Measurements from ENCODE around the gene PICK1.
"Not testable (repeated sequence)": the region's sequence is repeated elsewhere in the genome, so short reads cannot be mapped to it uniquely, and the experiment has no call there.

The PICK1 gene

GRCh38 chr22:38117556-38117955 lies 60.4 kb downstream of the PICK1 start:
- H3K36me3 Mint-ChIP-seq (ENCODE audit: low read depth); H3K27me3 Mint-ChIP-seq; H3K9me3 Mint-ChIP-seq; H3K4me1 Mint-ChIP-seq (ENCODE audit: low read depth); H3K27ac Mint-ChIP-seq; H3K4me3 Mint-ChIP-seq: not testable (repeated sequence)

GRCh38 chr22:38118182-38118581 lies 61.0 kb downstream of the PICK1 start:
- Mint-ChIP-seq H3K27me3 (no peaks in the 10 kb centered on the region), H3K9me3 (no peaks in the 10 kb centered on the region), H3K27ac (no peak overlapping the region), H3K36me3 (ENCODE audit: low read depth) (peaks cover 4% of the 10 kb centered on the region), H3K4me1 (ENCODE audit: low read depth) (peaks cover 3% of the 10 kb centered on the region), H3K4me3 (no peak overlapping the region)

- H3K4me3 Mint-ChIP-seq; H3K36me3 Mint-ChIP-seq (ENCODE audit: low read depth); H3K27ac Mint-ChIP-seq: not testable (repeated sequence)
Observed at GRCh38 chr22:38118747-38119146, 61.5 kb downstream of the PICK1 start.

GRCh38 chr22:38120359-38121110 lies 63.3 kb downstream of the PICK1 start:
- Mint-ChIP-seq H3K4me3 (no peak overlapping the region), H3K27ac (no peak overlapping the region), H3K36me3 (ENCODE audit: low read depth) (no peaks in the 10 kb centered on the region), H3K4me1 (ENCODE audit: low read depth) (no peaks in the 10 kb centered on the region), H3K9me3 (no peaks in the 10 kb centered on the region), H3K27me3 (no peaks in the 10 kb centered on the region)

More at GRCh38 chr22:38118747-38119146, 61.5 kb downstream of the PICK1 start:
- H3K4me1 Mint-ChIP-seq (ENCODE audit: low read depth); H3K9me3 Mint-ChIP-seq; H3K27me3 Mint-ChIP-seq: not testable (repeated sequence)

- H3K27ac Mint-ChIP-seq: no peak overlapping the region
- no peaks in the 10 kb centered on the region for H3K4me1 Mint-ChIP-seq (ENCODE audit: low read depth)
- no peak overlapping the region for H3K4me3 Mint-ChIP-seq
- no peaks in the 10 kb centered on the region for H3K27me3 Mint-ChIP-seq
- no peaks in the 10 kb centered on the region for H3K9me3 Mint-ChIP-seq
- H3K36me3 Mint-ChIP-seq (ENCODE audit: low read depth): no peaks in the 10 kb centered on the region
Observed at GRCh38 chr22:38122616-38123015, 65.4 kb downstream of the PICK1 start.

GRCh38 chr22:38124236-38124974 lies 67.2 kb downstream of the PICK1 start:
- no peaks in the 10 kb centered on the region for H3K4me1 Mint-ChIP-seq (ENCODE audit: low read depth)
- H3K9me3 Mint-ChIP-seq: no peaks in the 10 kb centered on the region
- H3K27ac Mint-ChIP-seq: no peak overlapping the region
- H3K4me3 Mint-ChIP-seq: no peak overlapping the region
- H3K27me3 Mint-ChIP-seq: no peaks in the 10 kb centered on the region
- H3K36me3 Mint-ChIP-seq (ENCODE audit: low read depth): no peaks in the 10 kb centered on the region

- Mint-ChIP-seq H3K27ac (no peak overlapping the region), H3K4me3 (no peak overlapping the region), H3K36me3 (ENCODE audit: low read depth) (no peaks in the 10 kb centered on the region), H3K27me3 (no peaks in the 10 kb centered on the region), H3K4me1 (ENCODE audit: low read depth) (no peaks in the 10 kb centered on the region), H3K9me3 (no peaks in the 10 kb centered on the region)
Observed at GRCh38 chr22:38125038-38125610, 67.9 kb downstream of the PICK1 start.
